Activated CD8-positive, alpha-beta memory T cell treated with anti-CD3 and anti-CD28 coated beads, Interleukin-2, amount 10 ng/mL, durations not matched to agents 7 days and 5 days (primary cell): ENCODE data around the gene KRT17. TPM values are rescaled to one million over a fixed set of nuclear protein-coding genes. Genes with fewer than 3 reads are reported as not detected.

Experiments used
- ATAC-seq: fragments of 150-1000 bp; cut with Tn5 transposase; one replicate; pipeline ENCODE4 v1.10.0; 2021; ENCODE audit warnings: moderate library complexity
- CTCF ChIA-PET: fragments of 350-600 bp; sonication (Branson Sonifier 250); formaldehyde crosslinking; loops from one replicate; lab custom pipeline; 2021; ENCODE audit warnings: antibody characterized with exemption; lab: Charles Lee
- DNase-seq: peaks from one replicate; pipeline ENCODE4 v3.0.0-alpha.2; 2020
- H3K27ac Mint-ChIP-seq: one replicate; pipeline ENCODE4 v1.8.0; 2021; ENCODE audit warnings: mild to moderate bottlenecking, mixed read lengths
- H3K27me3 Mint-ChIP-seq: one replicate; pipeline ENCODE4 v1.8.0; 2021; ENCODE audit warnings: mixed read lengths
- H3K36me3 Mint-ChIP-seq: one replicate; pipeline ENCODE4 v1.8.0; 2021; ENCODE audit warnings: mild to moderate bottlenecking, mixed read lengths
- H3K4me1 Mint-ChIP-seq: one replicate; pipeline ENCODE4 v1.8.0; 2021; ENCODE audit warnings: mixed read lengths
- H3K4me3 Mint-ChIP-seq: one replicate; pipeline ENCODE4 v1.8.0; 2021; ENCODE audit warnings: mild to moderate bottlenecking, moderate library complexity, mixed read lengths
- H3K9me3 Mint-ChIP-seq: one replicate; pipeline ENCODE4 v1.8.0; 2022; ENCODE audit warnings: low read depth, mixed read lengths
- total RNA-seq, 2 experiments: library from RNA; stranded (reverse); gene quantifications; one replicate each; pipeline ENCODE4 v1.2.3, GENCODE V29; 2021

Gene KRT17
- total RNA-seq, 2 experiments from 2014 or later: 0.80 TPM; not detected in 1

DNA sequence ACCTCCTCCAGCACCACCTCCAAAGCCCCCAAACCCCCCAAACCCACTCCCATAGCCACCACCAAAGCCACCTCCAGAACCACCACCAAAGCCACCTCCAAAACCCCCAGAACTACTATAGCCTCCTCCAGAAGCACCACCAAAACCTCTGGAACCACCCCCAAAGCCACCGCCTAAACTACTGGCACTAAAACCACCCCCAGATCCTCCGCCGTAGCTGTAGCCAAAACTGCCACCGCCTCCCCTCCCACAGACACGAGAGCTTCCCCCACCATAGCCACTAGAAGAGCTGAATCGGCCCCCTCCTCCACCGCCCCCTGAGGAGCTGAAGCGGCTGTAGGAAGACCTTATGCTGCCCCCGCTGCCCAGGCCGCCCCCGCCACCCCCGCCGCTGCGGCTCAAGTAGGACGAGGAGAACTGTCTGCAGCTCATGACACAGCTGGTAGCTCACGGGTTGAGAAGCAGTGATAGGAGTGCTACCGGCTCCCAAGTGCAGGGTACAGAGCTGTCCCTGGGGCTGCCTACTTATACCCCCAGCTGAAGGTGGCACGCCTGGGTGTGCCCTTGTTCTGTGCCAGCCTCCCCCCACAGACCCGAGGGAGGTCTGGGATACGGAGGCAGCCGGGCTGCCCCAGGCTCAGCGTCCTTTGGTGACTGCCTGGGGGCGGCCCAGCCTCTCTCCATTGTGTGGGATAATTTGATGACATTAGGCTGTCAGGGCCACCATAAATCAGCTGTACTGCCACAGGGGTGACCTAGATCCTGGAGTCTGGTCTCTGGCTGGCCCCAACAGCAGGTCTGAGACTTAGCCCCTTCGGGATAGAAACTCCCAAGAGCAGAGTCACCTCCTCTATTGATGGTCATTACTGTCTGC is 52.6 kb downstream of the KRT17 start, which contains the start of gene KRT9:
TSS of gene KRT9 (minus strand) at position 499 of the 874 bp plus-strand sequence. CDS start at position 432, 67 bp downstream.
- DNase-seq (no peak), ATAC-seq (no peak)
- Mint-ChIP-seq H3K27me3 (peaks cover 31% of the 10 kb centered on the region), H3K36me3 (peaks cover 4% of the 10 kb centered on the region), H3K27ac (no peak within 1 kb of the TSS), H3K4me1 (peaks cover 5% of the 10 kb centered on the region), H3K9me3 (peaks cover 16% of the 10 kb centered on the region), H3K4me3 (no peak within 1 kb of the TSS)
- CTCF ChIA-PET: interaction anchor here (1.2 to 1.3 kb wide), 2 partner anchors 22 to 91 kb away, joined by 5 read pairs; no protein-coding TSS in a partner anchor

Other genes starting within 250 kb of the KRT17 start
- not detected for gene KRT34, start 242.3 kb downstream of the KRT17 start, total RNA-seq
- gene KRT31, start 227.0 kb downstream of the KRT17 start, total RNA-seq: not detected
- gene KRT37, start 200.0 kb downstream of the KRT17 start, total RNA-seq: not detected
- gene KRT38, start 183.6 kb downstream of the KRT17 start, total RNA-seq: not detected
- not detected for gene KRT32, start 157.2 kb downstream of the KRT17 start, total RNA-seq
- gene KRT35, start 143.4 kb downstream of the KRT17 start, total RNA-seq: not detected
- not detected for gene KRT36, start 134.7 kb downstream of the KRT17 start, total RNA-seq
- not detected for gene KRT13, start 119.0 kb downstream of the KRT17 start, total RNA-seq
- not detected for gene KRT15, start 105.7 kb downstream of the KRT17 start, total RNA-seq
- gene KRT19, start 96.3 kb downstream of the KRT17 start, total RNA-seq: not detected
- not detected for gene KRT9, start 52.5 kb downstream of the KRT17 start, total RNA-seq
- not detected for gene KRT14, start 37.7 kb downstream of the KRT17 start, total RNA-seq
- not detected for gene KRT16, start 11.8 kb downstream of the KRT17 start, total RNA-seq
- 100 to 1,000 TPM; 593 to 900 TPM for gene EIF1, start 64.3 kb upstream of the KRT17 start, total RNA-seq
- not detected for gene GAST, start 87.8 kb upstream of the KRT17 start, total RNA-seq
- gene HAP1, start 110.1 kb upstream of the KRT17 start, total RNA-seq: under 1 TPM; 0.15 to 0.19 TPM
- 1 to 10 TPM; 2.3 TPM for gene JUP, start 162.1 kb upstream of the KRT17 start, total RNA-seq
- 1 to 10 TPM; 2.1 to 3.0 TPM for gene P3H4, start 187.4 kb upstream of the KRT17 start, total RNA-seq
- gene FKBP10, start 188.4 kb upstream of the KRT17 start, total RNA-seq: 1 to 10 TPM; 1.3 TPM
- 10 to 100 TPM; 28.2 to 35.0 TPM for gene NT5C3B, start 211.7 kb upstream of the KRT17 start, total RNA-seq
- gene KLHL10, start 213.2 kb upstream of the KRT17 start, total RNA-seq: not detected
- gene KLHL11, start 240.8 kb upstream of the KRT17 start, total RNA-seq: 10 to 100 TPM; 14.4 to 16.4 TPM